SHP77 treated with DMSO at 0.1 percent for 48 hours (cell line): ENCODE results near the gene OTOGL.
"Not testable (repeated sequence)": the region's sequence is repeated elsewhere in the genome, so short reads cannot be mapped to it uniquely, and the experiment has no call there.

ENCODE experiments used
- DNase-seq: peaks from one replicate; lab custom pipeline; 2025; lab: John Stamatoyannopoulos, UW

Gene OTOGL

DNA sequence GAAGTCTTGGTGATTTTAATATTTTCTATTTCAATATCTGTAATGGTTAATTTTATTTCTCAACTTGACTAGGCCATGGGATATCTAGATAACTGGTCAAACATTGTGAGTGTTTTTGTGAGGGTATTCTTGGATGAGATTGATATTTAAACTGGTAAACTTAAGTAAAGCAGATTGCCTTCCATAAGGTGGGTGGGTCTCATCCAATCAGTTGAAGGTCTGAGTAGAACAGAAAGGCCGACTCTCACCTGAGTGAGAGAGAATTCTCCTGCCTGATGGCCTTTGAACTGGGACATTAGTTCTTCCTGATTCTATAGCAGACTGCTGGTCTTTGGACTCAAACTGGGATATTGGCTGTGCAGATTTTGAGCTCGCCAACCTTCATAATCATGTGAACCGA lies 36.3 kb downstream of the OTOGL start:
- DNase-seq, result no peak

DNA sequence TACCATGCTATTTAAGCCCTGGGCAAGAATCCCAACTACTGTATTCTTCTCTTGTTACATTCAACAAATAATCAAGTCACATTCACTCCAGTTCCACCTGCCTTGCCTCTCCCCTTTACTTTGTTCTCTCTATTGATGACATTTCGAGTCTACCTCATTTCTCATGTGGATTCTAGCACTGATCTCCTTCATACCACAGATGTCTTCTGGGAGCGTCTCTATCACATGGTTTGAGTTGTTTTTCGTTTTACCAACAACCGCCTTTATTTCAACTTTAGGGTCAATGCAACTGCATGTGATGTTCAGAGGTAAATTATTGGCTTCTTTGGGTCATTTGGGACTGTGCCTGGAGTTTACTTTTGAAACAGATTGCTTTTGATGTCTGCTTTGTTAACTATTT lies 40.7 kb downstream of the OTOGL start:
- no peak for DNase-seq

DNA sequence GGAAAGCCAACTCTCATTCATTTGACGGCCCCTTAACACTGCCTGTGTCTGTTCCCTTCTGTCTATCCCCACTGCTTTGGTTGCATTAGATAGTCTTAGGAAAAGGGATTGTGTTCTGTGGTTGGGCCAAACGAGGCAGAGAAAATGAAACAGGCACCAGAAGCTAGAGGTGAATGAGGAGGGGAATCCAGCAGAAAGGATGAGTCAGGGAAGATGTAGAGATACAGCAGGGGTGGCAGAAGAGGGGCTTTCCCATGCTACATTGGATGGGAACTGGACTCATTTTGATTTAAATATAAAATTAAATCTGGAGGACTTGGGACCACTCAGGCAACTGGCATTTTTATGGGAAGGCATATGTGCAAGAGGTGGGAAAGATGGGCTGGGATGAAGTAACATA lies 43.3 kb downstream of the OTOGL start:
- no peak for DNase-seq

DNA sequence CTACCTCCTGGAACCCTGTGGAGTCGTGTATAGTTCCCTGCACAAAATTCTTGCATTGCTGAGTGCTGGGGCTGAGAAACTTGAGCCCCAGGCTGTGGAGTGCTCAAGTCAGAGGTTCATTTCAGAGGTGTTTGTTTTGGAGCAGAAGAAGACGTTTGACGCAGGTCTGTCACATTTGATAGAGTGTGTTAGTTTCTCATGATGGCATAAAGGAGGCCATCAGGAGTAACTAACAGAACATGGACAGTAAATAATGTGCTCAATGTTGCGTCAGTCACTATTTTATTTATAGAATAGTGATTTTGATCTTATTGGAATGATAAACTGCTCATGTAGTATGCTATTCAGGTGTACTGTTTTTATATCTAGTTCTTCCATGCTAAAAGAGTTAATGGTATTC lies 44.2 kb downstream of the OTOGL start:
- DNase-seq, result no peak

DNA sequence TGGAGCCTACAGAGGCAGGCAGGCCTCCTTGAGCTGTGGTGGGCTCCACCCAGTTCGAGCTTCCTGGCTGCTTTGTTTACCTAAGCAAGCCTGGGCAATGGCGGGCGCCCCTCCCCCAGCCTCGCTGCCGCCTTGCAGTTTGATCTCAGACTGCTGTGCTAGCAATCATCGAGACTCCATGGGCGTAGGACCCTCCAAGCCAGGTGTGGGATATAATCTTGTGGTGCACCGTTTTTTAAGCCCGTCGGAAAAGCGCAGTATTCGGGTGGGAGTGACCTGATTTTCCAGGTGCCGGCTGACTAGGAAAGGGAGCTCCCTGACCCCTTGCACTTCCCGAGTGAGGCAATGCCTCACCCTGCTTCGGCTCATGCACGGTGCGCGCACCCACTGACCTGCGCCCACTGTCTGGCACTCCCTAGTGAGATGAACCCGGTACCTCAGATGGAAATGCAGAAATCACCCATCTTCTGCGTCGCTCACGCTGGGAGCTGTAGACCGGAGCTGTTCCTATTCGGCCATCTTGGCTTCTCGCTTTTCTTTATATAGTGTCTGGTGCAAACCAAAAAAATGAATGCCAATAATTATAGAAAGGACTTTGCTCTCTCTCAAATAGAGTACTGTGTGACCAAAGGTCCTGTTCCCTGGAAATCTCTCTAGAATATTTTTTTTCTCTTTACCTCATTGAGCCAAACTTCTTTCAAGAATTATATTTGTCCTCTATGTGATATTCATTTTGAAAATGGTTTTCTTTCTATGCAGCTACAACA lies 50.4 kb downstream of the OTOGL start:
- not testable (repeated sequence) for DNase-seq

DNA sequence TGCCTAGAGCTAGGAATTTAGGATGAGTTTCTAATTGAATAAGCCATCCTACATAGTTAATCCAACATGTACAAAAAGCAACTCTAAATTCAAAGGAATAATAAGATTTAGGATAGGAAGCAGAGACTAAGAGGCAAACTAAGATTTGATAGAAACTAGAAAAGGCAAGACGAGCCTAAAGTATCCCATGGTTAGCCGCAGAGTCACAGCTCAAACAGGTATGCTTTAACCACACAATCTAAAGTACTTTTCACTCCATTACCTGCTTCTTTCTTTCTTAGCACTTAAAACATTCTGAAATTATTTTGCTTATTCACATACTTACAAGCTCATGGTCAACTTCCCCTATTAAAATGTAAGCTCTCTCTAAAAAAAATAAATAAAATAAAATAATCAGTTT lies 51.8 kb downstream of the OTOGL start:
- no peak for DNase-seq

DNA sequence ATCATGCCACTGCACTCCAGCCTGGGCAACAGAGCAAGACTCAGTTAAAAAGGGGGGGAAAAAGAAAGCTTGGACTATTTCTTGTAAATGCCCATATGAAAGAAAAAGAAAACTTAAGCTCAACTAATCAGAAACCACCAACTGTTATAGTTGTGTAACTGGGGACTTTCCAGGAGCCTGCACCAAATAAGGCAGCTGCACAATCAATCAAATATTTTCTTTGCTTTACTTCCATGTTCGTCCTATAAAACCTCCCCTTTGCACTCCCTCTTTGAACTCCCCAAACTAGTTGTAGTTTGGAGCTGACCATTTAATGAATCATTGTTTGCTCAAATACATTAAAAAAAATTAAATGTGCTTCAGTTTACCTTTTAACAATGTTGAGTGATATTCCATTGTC lies 54.9 kb downstream of the OTOGL start:
- DNase-seq, result no peak

GRCh38 chr12:80156306-80156705 lies 57.0 kb downstream of the OTOGL start:
- DNase-seq, result no peak

DNA sequence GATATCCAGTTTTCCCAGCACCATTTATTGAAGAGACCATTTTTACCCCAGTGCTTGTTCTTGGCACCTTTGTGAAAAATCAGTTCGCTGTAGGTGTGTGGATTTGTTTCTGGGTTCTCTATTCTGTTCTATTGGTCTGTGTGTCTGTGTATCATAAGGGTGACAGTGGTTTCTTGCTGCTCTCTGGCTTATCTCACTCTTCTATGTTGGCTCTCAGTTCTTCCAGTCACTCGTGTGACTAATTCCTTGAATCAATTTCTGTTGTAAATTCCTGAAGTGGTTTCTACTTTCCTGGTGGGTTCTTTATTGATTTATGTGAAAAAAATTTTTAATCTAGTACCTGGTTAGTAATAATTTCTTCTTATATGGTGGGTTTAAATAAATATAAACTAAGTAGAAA lies 58.3 kb downstream of the OTOGL start:
- no peak for DNase-seq

- no peak for DNase-seq
Observed at GRCh38 chr12:80161612-80162011, 62.3 kb downstream of the OTOGL start.

- DNase-seq, result no peak
Observed at GRCh38 chr12:80162177-80162576, 62.8 kb downstream of the OTOGL start.

- no peak for DNase-seq
Observed at GRCh38 chr12:80165746-80166145, 66.4 kb downstream of the OTOGL start.

DNA sequence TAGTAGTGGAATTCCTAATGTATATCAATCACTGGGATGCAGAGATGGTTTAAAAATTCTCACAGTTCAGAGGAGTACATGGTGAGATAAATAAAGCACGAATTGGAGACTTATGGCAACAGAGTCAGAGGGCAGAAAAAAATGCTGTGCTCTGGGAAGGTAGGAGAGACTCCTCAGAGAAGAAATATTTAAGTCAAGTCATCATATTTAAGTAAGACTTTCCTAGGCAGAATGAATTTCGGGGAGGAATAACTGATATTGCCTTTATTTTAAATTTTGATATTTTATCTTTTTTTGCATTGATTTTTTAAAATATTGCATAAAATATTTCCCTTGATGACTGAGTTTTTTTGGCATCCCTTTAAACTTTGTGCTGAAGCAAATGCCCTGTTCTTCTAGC lies 67.4 kb downstream of the OTOGL start:
- no peak for DNase-seq

- DNase-seq, result no peak
Observed at GRCh38 chr12:80168936-80169335, 69.6 kb downstream of the OTOGL start.

- no peak for DNase-seq
Observed at GRCh38 chr12:80170915-80171314, 71.6 kb downstream of the OTOGL start.

DNA sequence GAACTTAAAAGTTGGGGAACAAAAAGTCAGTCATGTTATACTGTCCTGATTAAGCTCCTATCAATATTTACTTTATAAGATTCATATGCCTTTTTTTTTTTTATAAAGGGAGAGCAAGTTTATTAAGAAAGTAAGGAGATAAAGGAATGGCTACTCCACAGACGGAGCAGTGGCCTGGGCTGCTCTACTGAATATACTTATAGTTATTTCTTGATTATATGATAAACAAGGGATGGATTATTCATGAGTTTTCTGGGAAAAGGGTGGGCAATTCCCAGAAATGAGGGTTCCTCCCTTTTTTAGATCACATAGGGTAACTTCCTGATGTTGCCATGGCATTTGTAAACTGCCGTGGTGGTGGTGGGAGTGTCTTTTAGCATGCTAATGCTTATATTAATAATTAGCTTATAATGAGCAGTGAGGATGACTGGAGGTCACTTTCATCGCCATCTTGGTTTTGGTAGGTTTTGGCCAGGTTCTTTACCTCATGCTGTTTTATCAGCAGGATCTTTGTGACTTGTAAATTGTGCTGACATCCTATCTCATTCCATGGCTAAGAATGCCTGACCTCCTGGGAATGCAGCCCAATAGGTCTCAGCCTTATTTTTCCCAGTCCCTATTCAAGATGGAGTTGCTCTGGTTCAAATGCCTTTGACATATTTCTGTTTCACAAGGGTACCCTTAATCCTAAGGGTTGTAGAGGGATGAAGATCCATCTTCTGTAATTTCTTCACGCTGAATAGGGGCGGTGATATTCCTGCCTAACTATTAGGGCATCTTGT lies 73.9 kb downstream of the OTOGL start:
- DNase-seq, result no peak

DNA sequence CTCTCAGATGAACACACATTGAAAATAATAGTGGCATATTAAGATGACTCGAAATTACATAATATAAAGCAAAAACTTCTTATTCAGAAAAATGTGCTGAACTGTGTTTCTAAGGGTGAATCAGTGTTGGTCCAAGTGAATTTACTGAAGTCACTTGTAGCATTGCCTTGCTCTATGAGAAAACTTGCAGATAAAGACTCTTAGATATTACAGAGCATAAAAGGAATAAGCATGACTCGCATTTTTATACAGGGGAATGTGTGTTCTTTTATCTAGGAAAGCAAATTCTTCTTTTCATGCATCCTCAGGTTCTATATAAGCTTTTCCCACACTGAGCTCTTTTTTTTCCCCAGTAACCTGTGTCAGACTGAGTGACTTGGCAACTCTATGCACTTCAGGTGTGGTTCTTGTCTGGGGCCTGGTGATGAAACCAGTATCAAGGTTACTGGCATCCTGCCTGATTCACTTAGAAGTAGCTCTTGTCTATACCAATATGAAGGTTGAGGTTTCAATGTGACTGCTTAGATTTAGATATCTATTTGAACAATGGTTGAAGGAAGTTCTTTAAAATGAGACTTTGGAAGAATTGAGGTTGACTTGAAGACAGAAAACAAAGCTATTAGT lies 76.1 kb downstream of the OTOGL start:
- DNase-seq, result no peak

DNA sequence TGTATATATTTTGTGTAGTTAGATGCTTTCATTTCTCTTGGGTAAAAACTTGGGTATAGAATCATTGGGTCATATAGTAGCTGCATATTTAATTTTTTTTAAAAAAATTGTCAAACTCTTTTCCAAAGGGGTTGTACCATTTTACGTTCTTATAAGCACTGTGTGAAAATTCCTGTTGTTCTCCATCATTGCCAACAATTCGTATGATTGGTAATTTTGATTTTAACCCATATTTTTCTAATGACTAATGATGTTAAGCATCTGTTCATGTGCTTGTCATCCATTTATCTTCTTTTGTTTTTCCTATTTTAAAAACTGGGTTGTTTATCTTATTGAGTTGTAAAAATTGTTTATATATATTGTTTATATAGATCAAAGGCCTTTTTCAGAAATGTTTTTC lies 77.4 kb downstream of the OTOGL start:
- DNase-seq, result no peak

- DNase-seq, result no peak
Observed at GRCh38 chr12:80178846-80179245, 79.5 kb downstream of the OTOGL start.

GRCh38 chr12:80183939-80184338 lies 84.6 kb downstream of the OTOGL start:
- DNase-seq, result no peak

DNA sequence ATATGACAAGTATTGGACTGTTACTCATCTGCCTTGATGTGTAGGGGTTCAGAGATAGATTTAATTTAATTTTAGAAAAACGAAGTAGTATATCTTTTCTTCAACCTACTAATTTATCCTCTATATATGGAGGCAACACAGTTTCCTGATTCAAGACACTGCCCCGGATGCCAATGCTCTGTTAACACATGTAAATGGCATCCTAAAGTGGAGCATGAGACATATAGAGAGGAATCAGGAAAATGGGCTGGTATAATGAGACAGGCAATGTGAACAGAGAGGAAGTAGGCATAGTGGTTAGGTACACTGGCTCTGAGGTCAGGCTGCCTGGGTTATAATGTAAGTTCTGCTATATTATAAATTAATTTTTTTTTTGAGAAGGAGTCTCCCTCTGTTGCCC lies 85.6 kb downstream of the OTOGL start:
- DNase-seq, result no peak

DNA sequence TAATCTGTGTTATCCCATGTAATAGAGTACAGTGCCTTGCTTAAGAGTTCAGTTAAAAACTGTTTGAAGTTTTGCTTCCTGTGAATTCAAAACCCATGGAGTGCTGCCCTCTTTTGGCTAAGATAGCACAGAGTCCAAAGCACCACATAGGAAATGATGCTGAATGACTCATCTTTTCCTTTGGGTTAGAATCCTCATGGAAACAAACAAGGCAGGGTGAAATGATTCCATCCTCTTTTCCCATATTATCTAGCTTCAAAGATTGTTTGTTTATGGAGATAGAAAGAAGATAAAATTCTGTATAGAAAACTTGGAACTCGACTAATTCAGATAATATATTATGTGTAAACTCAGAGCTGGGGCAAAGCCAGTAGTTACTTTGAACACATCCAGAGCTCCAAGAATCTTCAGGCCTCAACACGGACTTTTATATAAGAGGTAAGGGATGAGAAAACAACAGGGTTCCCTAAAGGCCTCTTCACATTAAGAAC lies 87.4 kb downstream of the OTOGL start:
- peak; percentile 65 for DNase-seq

DNA sequence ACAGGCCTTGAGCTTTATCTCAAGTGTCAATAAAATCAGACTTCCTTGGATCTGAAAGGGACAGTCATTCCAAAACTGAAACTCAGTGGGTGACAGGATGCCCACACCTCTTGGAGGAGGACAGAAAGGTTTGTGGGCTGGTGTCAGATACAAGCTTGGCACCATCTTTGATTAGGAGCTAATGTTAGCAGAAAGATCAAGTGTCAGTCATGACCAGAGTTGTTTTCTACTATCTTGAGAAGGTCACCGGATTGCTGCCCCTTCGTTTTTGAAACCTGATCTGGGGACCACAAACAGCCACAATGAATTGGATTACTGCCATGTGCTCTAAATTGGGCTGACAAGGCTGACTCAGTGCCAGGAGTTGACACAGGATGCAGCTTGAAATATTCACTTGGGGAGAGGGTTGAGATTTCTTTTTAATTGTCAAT lies 88.3 kb downstream of the OTOGL start:
- DNase-seq, result peak; percentile 65
